Neuronal stem cell (in vitro differentiated cells): Measurements from ENCODE around the gene GOLGA6L2.

Source experiments
- DNase-seq: peaks from one replicate; pipeline ENCODE4 v3.0.0-alpha.2; 2013; ENCODE audit warnings: low spot score
- H2AFZ ChIP-seq: one replicate; pipeline ENCODE4 v1.6.1; 2013; ENCODE audit warnings: mild to moderate bottlenecking, low read length, inconsistent platforms
- H2AK5ac ChIP-seq: 2 replicates; pipeline ENCODE4 v1.6.1; 2013; ENCODE audit warnings: low read depth, mild to moderate bottlenecking, inconsistent platforms, low read length, moderate library complexity, mixed read lengths
- H2BK120ac ChIP-seq: 2 replicates; pipeline ENCODE4 v1.6.1; 2013; ENCODE audit warnings: low read depth, mild to moderate bottlenecking, inconsistent platforms, low read length, moderate library complexity, mixed read lengths
- H2BK12ac ChIP-seq: one replicate; pipeline ENCODE4 v1.6.1; 2013; ENCODE audit warnings: low read length, inconsistent platforms
- H2BK15ac ChIP-seq: 2 replicates; pipeline ENCODE4 v1.6.1; 2013; ENCODE audit warnings: mild to moderate bottlenecking, low read length, inconsistent platforms, mixed read lengths
- H2BK5ac ChIP-seq: one replicate; pipeline ENCODE4 v1.6.1; 2013; ENCODE audit warnings: inconsistent platforms, mild to moderate bottlenecking, low read length, moderate library complexity
- H3K14ac ChIP-seq: one replicate; pipeline ENCODE4 v1.6.1; 2013; ENCODE audit warnings: low read length, inconsistent platforms
- H3K18ac ChIP-seq: 2 replicates; pipeline ENCODE4 v1.6.1; 2013; ENCODE audit warnings: low read length, inconsistent platforms
- H3K23ac ChIP-seq: 2 replicates; pipeline ENCODE4 v1.6.1; 2013; ENCODE audit warnings: low read depth, mild to moderate bottlenecking, mixed read lengths, low read length, inconsistent platforms; ENCODE audit not compliant: poor library complexity
- H3K27ac ChIP-seq: replicated peaks from 3 replicates; pipeline ENCODE4 v1.5.1; 2013; ENCODE audit warnings: low read length, inconsistent platforms
- H3K27me3 ChIP-seq, 3 experiments: 2 replicates each; pipeline ENCODE4 v1.6.1; 2013; ENCODE audit warnings: low read length in 3 of 3, mild to moderate bottlenecking in 2 of 3, inconsistent platforms in 1 of 3, low read depth in 1 of 3, mixed read lengths in 1 of 3, moderate library complexity in 1 of 3; ENCODE audit not compliant: control insufficient read depth in 3 of 3, insufficient read depth in 3 of 3
- H3K36me3 ChIP-seq, 2 donors: replicated peaks in 1 of 2; 2 replicates each; pipeline ENCODE4 v1.6.1; 2013; ENCODE audit warnings: low read length in 2 of 2; ENCODE audit not compliant: control insufficient read depth in 2 of 2, insufficient read depth in 2 of 2
- H3K4ac ChIP-seq: 2 replicates; pipeline ENCODE4 v1.6.1; 2013; ENCODE audit warnings: inconsistent platforms, mild to moderate bottlenecking, low read length, moderate library complexity
- H3K4me1 ChIP-seq, 2 donors: 1 replicate in 1 of 2; 2 replicates in 1 of 2; pipeline ENCODE4 v1.6.1; 2013; ENCODE audit warnings: low read length in 2 of 2, low read depth in 1 of 2; ENCODE audit not compliant: control insufficient read depth in 2 of 2, insufficient read depth in 1 of 2
- H3K4me2 ChIP-seq: one replicate; pipeline ENCODE4 v1.6.1; 2013; ENCODE audit warnings: mild to moderate bottlenecking, low read length, inconsistent platforms; ENCODE audit not compliant: insufficient read depth, poor library complexity, severe bottlenecking
- H3K4me3 ChIP-seq, 2 donors: 2 replicates each; pipeline ENCODE4 v1.5.1; 2013; ENCODE audit warnings: low read length in 2 of 2, mild to moderate bottlenecking in 2 of 2, inconsistent platforms in 1 of 2, moderate library complexity in 1 of 2
- H3K79me1 ChIP-seq: one replicate; pipeline ENCODE4 v1.6.1; 2013; ENCODE audit warnings: low read depth, mild to moderate bottlenecking, inconsistent platforms, low read length, moderate library complexity
- H3K9ac ChIP-seq: one replicate; pipeline ENCODE4 v1.6.1; 2013; ENCODE audit warnings: mild to moderate bottlenecking, low read depth, low read length, inconsistent platforms; ENCODE audit not compliant: poor library complexity
- H3K9me3 ChIP-seq, 2 donors: replicated peaks in 1 of 2; 2 replicates each; pipeline versions ENCODE3 to v1.6.1; 2013; ENCODE audit warnings: low read length in 2 of 2, mild to moderate bottlenecking in 2 of 2, inconsistent platforms in 1 of 2, low read depth in 1 of 2, mixed read lengths in 1 of 2, moderate library complexity in 1 of 2; ENCODE audit not compliant: control insufficient read depth in 2 of 2, insufficient read depth in 1 of 2
- H4K8ac ChIP-seq: one replicate; pipeline ENCODE4 v1.6.1; 2013; ENCODE audit warnings: low read depth, mild to moderate bottlenecking, inconsistent platforms, low read length, moderate library complexity
- H4K91ac ChIP-seq: one replicate; pipeline ENCODE4 v1.6.1; 2013; ENCODE audit warnings: low read length, low read depth, mild to moderate bottlenecking, inconsistent platforms; ENCODE audit not compliant: poor library complexity
- WGBS, 2 donors: extraction: QIAGEN DNeasy Blood & Tissue Kit; methylation state at CpG; one replicate each; pipeline ENCODE4 v1.1.7; 2013; ENCODE audit warnings: missing lambda C conversion rate in 2 of 2, mixed read lengths in 1 of 2; ENCODE audit not compliant: insufficient read length in 2 of 2, insufficient replicate concordance in 1 of 2; ENCODE audit errors: extremely low coverage in 2 of 2; 5-methylcytosine and 5-hydroxymethylcytosine counted together

Gene GOLGA6L2

DNA sequence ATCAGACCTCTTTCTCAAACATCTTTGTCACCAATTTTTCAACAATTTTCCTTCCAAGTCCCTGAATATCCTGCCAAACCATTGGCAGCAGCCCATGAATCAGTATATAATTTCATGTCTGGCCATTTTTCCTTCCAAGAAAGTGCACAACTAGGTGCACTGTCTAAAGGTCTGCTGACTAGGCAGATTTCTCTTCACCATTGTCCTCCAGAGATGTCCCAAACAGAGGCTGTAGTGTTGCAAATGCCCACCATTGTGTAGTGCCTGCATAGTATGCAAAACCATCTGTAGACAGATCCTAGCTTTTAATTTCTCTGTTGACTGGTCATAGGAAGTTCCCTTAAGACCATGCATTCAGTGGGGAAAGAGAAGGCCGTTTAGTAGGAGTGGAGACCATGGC, 25.0 kb upstream of the GOLGA6L2 start:
- H2BK12ac ChIP-seq: no peak overlapping the region
- no peak overlapping the region for H2BK15ac ChIP-seq
- no peaks in the 10 kb centered on the region for H3K79me1 ChIP-seq
- H3K4me1 ChIP-seq: peaks cover 0 to 1% of the 10 kb centered on the region in 2 donors
- H4K8ac ChIP-seq: no peak overlapping the region
- H3K9me3 ChIP-seq: peaks cover 0 to 4% of the 10 kb centered on the region in 2 donors
- H3K27me3 ChIP-seq: no peaks in the 10 kb centered on the region
- no peak overlapping the region for H2AFZ ChIP-seq
- H2AK5ac ChIP-seq: no peak overlapping the region
- no peaks in the 10 kb centered on the region for H3K36me3 ChIP-seq
- H3K9ac ChIP-seq: no peak overlapping the region
- no peak overlapping the region for H3K14ac ChIP-seq
- no peak overlapping the region for H3K4me3 ChIP-seq
- no peak overlapping the region for H3K18ac ChIP-seq
- H2BK120ac ChIP-seq: no peak overlapping the region
- no peak overlapping the region for H3K4ac ChIP-seq
- WGBS, 2 donors: no CpG with 5 or more reads among the region's 1 CpG
- H3K4me2 ChIP-seq: no peak overlapping the region
- H2BK5ac ChIP-seq: no peak overlapping the region
- no peak for DNase-seq
- no peak overlapping the region for H4K91ac ChIP-seq
- H3K23ac ChIP-seq: no peak overlapping the region
- no peak overlapping the region for H3K27ac ChIP-seq

DNA sequence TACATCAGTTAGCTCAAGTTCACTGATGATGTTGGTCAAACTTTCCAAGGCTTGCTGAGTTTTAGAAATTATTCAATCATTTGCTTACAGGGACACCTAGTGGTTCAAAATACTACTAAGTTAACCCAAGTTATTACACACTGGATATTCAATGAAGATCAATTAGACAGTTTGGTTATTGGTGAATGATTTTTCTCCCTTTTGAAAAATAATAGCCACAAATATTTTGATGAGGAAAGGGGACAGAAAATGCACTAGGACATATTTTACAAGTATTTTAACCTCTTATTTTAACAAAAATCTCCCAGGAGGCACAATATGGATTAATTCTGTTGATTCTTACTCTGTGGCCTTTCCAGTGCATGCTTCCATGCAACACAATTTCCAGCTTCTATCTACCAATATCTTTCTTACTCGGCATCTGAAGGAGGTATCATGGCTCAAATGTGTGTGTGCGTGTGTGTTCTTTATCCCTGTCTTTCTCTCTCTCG, 20.1 kb upstream of the GOLGA6L2 start:
- no peak overlapping the region for H3K14ac ChIP-seq
- no peak overlapping the region for H3K4ac ChIP-seq
- no peak for DNase-seq

DNA sequence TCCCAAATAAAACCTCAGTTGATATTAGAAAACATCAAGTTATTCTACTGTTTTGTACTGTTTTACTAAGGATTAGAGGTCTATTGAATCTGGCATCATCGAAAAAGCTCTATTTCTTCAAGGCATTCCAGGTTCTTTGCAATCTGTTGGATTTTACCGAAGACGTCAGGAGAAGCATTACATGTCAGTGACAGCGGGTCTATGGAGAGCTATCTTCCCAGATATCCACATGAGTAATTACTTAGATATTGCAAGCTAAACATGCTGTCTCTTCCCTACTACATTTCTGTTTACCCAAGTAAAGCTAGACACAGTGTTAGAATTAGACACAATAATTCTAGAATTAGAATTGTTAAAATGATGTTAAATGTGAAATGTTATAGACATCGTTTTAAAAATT, 10.8 kb upstream of the GOLGA6L2 start:
- H2BK5ac ChIP-seq: no peak overlapping the region
- no peak overlapping the region for H2AFZ ChIP-seq
- H3K36me3 ChIP-seq: no peaks in the 10 kb centered on the region
- no CpG with 5 or more reads among the region's 5 CpGs for WGBS, 2 donors
- no peak overlapping the region for H2BK12ac ChIP-seq
- no peak overlapping the region for H3K23ac ChIP-seq
- H4K8ac ChIP-seq: no peak overlapping the region
- H3K27ac ChIP-seq: no peak overlapping the region
- H3K4ac ChIP-seq: no peak overlapping the region
- H3K4me2 ChIP-seq: no peak overlapping the region
- H3K4me1 ChIP-seq: no peaks in the 10 kb centered on the region
- no peak overlapping the region for H3K18ac ChIP-seq
- H2BK120ac ChIP-seq: no peak overlapping the region
- no peak overlapping the region for H3K9ac ChIP-seq
- H2AK5ac ChIP-seq: no peak overlapping the region
- H3K9me3 ChIP-seq: no peaks in the 10 kb centered on the region
- H3K4me3 ChIP-seq: no peak overlapping the region
- H3K27me3 ChIP-seq: no peaks in the 10 kb centered on the region
- no peak overlapping the region for H4K91ac ChIP-seq
- no peaks in the 10 kb centered on the region for H3K79me1 ChIP-seq
- no peak overlapping the region for H2BK15ac ChIP-seq
- H3K14ac ChIP-seq: no peak overlapping the region
- DNase-seq: no peak

More for the DNA sequence above, 20.1 kb upstream of the GOLGA6L2 start:
- no peaks in the 10 kb centered on the region for H3K4me1 ChIP-seq
- H2BK5ac ChIP-seq: no peak overlapping the region
- no peak overlapping the region for H2BK120ac ChIP-seq
- H3K9me3 ChIP-seq: peaks cover 0 to 1% of the 10 kb centered on the region in 2 donors
- no peak overlapping the region for H3K4me2 ChIP-seq
- H3K23ac ChIP-seq: no peak overlapping the region
- no peak overlapping the region for H4K91ac ChIP-seq
- no peak overlapping the region for H3K9ac ChIP-seq
- H3K79me1 ChIP-seq: no peaks in the 10 kb centered on the region
- H3K4me3 ChIP-seq: no peak overlapping the region
- H4K8ac ChIP-seq: no peak overlapping the region
- H2AK5ac ChIP-seq: no peak overlapping the region
- no peak overlapping the region for H3K27ac ChIP-seq
- H2AFZ ChIP-seq: no peak overlapping the region
- no peak overlapping the region for H2BK15ac ChIP-seq
- H3K27me3 ChIP-seq: no peaks in the 10 kb centered on the region
- H3K36me3 ChIP-seq: no peaks in the 10 kb centered on the region
- no peak overlapping the region for H2BK12ac ChIP-seq
- no peak overlapping the region for H3K18ac ChIP-seq
- WGBS, 2 donors: no CpG with 5 or more reads among the region's 3 CpGs

DNA sequence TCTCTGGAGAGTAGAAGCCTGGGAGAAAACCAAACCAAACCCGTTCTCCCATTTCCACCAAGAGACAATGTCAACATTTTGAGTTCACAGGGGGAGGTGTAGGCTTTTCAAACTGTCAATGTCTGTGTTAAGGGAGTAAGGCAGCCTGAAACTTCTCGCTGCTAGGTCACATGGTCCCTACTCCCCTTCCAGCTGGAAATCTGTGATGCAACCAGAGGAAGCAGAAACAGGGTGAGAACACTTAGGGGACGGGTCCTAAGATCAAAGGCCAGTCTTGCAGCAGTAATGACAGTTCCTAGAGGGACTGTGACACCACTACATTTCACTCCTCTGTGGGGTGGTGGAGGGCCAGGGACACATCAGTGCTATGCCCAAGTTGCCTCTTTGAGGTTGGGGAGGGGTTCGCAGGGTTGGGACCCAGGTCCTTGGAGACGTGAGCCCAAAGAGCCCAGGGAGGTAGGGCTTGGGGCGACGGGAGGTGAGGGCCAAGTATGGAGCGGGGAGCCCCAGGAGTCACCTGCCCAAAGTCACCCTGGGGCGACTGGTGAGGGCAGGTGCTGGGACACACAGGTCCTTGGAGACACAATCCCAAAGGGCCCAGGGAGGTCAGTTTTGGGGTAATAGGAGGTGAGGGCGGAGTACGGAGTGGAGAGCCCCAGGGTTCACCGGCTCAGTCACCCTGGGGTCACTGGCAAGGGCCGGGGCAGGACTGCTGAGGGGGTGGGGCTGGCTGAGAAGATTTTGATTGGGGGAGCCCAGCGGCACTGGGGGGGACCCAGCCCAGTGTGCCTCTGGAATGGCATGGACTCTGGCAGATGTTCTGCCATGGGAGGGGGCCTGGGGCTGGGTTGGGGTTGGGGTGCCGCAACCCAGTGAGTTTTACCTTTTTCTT, 582 bp downstream of the GOLGA6L2 start:
- H3K4me1 ChIP-seq: no peaks in the 10 kb centered on the region
- DNase-seq: no peak
- H3K27me3 ChIP-seq: no peaks in the 10 kb centered on the region
- no peak overlapping the region for H2BK15ac ChIP-seq
- H3K23ac ChIP-seq: no peak overlapping the region
- H4K8ac ChIP-seq: no peak overlapping the region
- H2AFZ ChIP-seq: no peak overlapping the region
- no peaks in the 10 kb centered on the region for H3K36me3 ChIP-seq
- H3K79me1 ChIP-seq: no peaks in the 10 kb centered on the region
- peak overlapping the region; percentile 31 for H3K18ac ChIP-seq
- H2BK12ac ChIP-seq: no peak overlapping the region
- H3K27ac ChIP-seq: no peak overlapping the region
- no peak overlapping the region for H3K4me3 ChIP-seq
- H3K14ac ChIP-seq: no peak overlapping the region
- H2AK5ac ChIP-seq: no peak overlapping the region
- H2BK5ac ChIP-seq: no peak overlapping the region
- H3K9ac ChIP-seq: no peak overlapping the region
- no peak overlapping the region for H3K4ac ChIP-seq
- no peak overlapping the region for H4K91ac ChIP-seq
- H3K9me3 ChIP-seq: peaks cover 0 to 5% of the 10 kb centered on the region in 2 donors
- H3K4me2 ChIP-seq: no peak overlapping the region
- no peak overlapping the region for H2BK120ac ChIP-seq
- no CpG with 5 or more reads among the region's 15 CpGs for WGBS, 2 donors
